Retinal pigment epithelial cell (primary cell): ENCODE results near the gene ZC3H14.

Experiments used
- DNase-seq: peaks from one replicate; pipeline ENCODE4 v3.0.0-alpha.2; 2010; ENCODE audit warnings: low read depth
- H3K4me3 ChIP-seq: 2 replicates; pipeline ENCODE4 v1.5.1; 2011; ENCODE audit warnings: mild to moderate bottlenecking, low read length, control low read depth, moderate library complexity
- TF ChIP-seq, protein P1 (sequence below): conservative IDR thresholded peaks from 2 replicates; pipeline ENCODE4 v1.5.1; 2011; ENCODE audit warnings: low read depth, low read length, control low read depth, inconsistent platforms

The ZC3H14 gene

DNA sequence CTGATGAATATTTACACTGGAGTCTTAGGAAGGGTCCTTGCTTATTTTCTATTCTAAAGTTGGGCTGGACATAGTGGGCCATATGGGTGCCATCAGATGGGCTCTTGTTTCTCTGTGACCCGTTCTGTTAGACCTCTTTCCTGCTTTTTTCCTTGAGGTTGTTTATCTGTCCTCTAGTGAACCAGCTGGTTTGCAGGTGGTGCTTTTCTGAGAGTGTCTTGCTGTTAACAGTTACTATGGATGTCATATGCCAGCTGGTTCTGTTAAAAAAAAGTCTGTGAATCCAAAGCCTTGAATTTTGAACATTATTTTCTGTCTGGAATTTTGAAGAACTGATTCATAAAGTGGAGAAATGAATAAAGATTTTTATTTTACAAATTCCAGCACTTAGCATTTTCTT, 29.2 kb downstream of the ZC3H14 start:
- TF ChIP-seq, protein P1, sequence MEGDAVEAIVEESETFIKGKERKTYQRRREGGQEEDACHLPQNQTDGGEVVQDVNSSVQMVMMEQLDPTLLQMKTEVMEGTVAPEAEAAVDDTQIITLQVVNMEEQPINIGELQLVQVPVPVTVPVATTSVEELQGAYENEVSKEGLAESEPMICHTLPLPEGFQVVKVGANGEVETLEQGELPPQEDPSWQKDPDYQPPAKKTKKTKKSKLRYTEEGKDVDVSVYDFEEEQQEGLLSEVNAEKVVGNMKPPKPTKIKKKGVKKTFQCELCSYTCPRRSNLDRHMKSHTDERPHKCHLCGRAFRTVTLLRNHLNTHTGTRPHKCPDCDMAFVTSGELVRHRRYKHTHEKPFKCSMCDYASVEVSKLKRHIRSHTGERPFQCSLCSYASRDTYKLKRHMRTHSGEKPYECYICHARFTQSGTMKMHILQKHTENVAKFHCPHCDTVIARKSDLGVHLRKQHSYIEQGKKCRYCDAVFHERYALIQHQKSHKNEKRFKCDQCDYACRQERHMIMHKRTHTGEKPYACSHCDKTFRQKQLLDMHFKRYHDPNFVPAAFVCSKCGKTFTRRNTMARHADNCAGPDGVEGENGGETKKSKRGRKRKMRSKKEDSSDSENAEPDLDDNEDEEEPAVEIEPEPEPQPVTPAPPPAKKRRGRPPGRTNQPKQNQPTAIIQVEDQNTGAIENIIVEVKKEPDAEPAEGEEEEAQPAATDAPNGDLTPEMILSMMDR: no peak
- H3K4me3 ChIP-seq: no peak overlapping the region
- no peak for DNase-seq

DNA sequence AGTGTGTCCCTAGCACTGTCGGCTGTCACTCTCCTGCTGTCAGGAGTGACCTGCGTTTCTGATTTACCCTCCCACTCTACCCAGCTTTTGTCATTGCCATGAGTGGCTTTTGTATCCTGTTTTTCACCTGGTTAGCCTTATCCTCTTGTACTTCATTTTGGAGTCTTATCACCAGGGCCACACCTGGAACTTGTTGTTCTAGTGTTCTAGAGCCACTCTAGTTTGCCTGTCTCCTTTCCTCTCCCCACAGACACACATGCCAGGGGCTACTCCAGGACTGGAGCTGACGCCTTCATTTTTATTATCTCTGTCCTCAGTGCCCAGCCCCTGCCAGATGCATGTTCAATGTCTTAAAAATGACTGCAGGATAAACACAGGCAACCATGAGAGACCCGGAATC, 34.2 kb downstream of the ZC3H14 start:
- TF ChIP-seq, protein P1: no peak
- DNase-seq: no peak
- no peak overlapping the region for H3K4me3 ChIP-seq

DNA sequence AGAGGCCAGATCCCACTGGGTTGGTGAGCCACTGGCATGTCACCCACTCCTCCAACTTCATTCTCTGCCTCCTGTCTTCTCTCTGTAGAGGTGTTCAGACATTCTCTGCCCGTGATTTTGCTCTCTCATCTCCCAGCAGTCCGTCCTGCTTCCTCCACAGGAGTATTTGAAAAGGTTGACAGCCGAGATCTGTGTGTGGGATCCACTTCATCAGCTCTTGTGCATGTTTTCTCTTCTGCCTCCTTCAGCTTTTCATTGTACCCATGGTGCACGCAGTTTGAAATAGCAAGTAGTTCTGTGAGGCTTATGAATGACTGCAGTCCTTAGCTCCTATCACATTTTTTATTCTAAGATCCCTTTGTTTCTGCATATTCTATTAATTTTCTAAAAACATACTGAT, 34.8 kb downstream of the ZC3H14 start:
- TF ChIP-seq, protein P1: no peak
- DNase-seq: no peak

DNA sequence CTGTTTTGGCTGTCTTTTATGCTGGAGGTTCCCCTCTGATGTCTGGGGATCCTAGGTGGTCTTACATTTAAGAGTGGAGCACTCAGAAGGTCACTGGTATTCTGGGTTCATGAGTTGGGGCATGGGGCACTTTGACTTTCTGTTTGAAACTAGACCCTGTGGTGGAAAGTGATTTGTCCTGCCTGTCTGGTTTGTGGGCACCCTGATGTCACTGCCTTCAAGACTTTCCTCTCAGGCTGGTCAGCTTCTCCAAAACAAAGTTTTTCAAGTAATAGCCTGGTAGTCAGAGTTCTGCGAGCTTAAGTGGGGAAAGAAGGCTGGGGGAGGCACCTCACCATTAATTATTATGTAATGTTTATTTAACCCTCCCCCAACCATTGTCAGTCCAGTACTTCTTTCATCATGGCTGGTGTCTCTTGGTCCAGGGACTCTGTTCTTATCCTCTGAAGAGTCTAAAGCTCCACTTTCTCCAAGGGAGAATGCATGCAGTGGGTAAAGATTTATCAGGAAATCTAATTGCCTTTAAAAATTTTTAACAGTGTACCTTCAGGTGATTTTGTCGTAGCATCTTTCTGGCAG, 35.3 kb downstream of the ZC3H14 start:
- TF ChIP-seq, protein P1: no peak
- H3K4me3 ChIP-seq: no peak overlapping the region
- DNase-seq: no peak

More for the DNA sequence above, 34.8 kb downstream of the ZC3H14 start:
- no peak overlapping the region for H3K4me3 ChIP-seq

DNA sequence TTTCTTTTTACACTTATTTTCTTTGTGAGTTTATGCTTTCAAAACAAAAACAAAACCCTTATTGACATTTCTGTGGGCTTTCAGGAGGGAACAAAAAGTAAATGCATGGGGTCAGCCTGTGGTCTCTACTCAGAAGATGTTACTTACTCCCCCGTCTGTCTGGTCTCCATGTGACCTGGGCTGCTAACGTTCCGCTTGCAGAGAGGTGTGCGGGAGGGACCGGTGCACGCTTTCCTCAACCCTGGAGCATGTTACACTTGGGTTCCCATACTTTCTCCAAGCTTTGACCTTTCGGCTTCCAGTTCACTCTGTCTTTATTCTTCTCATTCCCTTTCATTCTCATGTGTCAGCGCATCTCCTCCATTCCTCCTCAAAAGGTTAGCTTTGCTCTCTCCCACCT, 36.5 kb downstream of the ZC3H14 start:
- no peak overlapping the region for H3K4me3 ChIP-seq
- no peak for DNase-seq
- TF ChIP-seq, protein P1: no peak

DNA sequence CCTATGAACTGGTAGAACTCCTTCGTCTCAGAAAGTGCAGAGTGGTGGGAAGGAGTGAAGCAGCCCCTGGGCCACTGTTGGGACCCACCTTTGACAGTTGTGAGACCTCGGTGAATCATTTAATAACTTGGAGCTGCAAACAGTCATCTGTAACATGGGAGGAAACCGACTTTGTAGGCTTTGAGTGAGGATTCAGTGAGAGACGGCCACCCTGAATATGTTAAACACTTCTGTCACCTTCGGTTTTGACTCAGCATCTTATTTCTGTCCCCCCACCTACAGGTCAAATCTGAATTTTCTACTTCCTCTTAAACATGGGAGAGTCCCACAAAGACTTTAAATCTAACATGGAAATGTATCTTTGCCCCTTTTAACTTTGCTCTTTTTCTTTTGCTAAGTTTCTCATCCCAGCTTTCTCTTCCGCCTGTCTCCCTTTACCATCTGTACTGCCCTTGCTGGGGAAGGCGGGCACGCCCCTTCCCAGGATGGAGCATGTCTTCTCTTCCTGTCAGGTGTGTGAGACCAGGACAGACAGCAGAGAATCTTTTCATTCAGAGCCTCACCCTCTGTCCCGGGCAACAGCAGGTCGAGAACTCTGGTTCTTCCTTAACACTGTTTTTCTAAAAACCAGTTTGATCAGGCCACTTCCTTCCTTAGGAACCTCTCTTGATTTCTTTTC, 37.1 kb downstream of the ZC3H14 start:
- TF ChIP-seq, protein P1: no peak
- no peak overlapping the region for H3K4me3 ChIP-seq
- no peak for DNase-seq

DNA sequence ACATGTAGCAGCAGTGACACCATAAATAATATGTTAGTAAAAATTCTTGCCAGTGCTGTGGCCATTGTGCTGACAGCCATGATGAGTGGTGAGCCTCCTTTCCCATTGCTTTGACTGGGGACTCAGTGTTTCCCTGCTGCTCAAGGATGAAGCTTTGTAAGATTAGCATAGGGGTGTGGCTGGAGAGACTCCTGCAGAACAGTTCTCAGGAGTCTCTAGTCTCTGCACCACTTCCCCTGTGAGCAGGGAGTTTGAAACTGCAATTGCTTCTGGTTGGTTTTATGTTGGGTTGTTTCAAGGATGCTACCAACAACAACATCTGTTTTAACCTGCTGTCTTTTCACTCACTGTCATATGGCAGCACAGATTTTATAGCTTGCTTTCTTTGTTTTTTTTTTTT, 41.4 kb downstream of the ZC3H14 start:
- TF ChIP-seq, protein P1: no peak
- no peak overlapping the region for H3K4me3 ChIP-seq
- DNase-seq: no peak
